Astrocyte (in vitro differentiated cells and primary cell): ENCODE results near the gene LRRC8A.

Source experiments
- EZH2 ChIP-seq: IDR thresholded peaks from 2 replicates; pipeline ENCODE4 v1.6.1; 2012; ENCODE audit warnings: mild to moderate bottlenecking, low read length, inconsistent platforms; ENCODE audit not compliant: insufficient read depth
- TF ChIP-seq, protein P1 (sequence below): IDR thresholded peaks from 2 replicates; pipeline ENCODE4 v1.5.1; 2011; ENCODE audit warnings: low read depth, mild to moderate bottlenecking, inconsistent platforms, low read length, moderate library complexity; ENCODE audit not compliant: insufficient read depth

GRCh38 chr9:128947527-128948301 lies 65.8 kb downstream of the LRRC8A start, which contains the start of the genes DOLK and NUP188:
- TF ChIP-seq, protein P1, sequence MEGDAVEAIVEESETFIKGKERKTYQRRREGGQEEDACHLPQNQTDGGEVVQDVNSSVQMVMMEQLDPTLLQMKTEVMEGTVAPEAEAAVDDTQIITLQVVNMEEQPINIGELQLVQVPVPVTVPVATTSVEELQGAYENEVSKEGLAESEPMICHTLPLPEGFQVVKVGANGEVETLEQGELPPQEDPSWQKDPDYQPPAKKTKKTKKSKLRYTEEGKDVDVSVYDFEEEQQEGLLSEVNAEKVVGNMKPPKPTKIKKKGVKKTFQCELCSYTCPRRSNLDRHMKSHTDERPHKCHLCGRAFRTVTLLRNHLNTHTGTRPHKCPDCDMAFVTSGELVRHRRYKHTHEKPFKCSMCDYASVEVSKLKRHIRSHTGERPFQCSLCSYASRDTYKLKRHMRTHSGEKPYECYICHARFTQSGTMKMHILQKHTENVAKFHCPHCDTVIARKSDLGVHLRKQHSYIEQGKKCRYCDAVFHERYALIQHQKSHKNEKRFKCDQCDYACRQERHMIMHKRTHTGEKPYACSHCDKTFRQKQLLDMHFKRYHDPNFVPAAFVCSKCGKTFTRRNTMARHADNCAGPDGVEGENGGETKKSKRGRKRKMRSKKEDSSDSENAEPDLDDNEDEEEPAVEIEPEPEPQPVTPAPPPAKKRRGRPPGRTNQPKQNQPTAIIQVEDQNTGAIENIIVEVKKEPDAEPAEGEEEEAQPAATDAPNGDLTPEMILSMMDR = no peak
- no peak for TF ChIP-seq EZH2
